PC-3 (cell line): ENCODE measurements around the gene ZC3H4. TPM values are rescaled to one million over a fixed set of nuclear protein-coding genes. Genes with fewer than 3 reads are reported as not detected.

Source experiments
- ATAC-seq: fragments of 200-7000 bp; cut with Tn5 transposase; 2 replicates; pipeline ENCODE4 v1.9.1; 2020; ENCODE audit warnings: mild to moderate bottlenecking, moderate library complexity
- BruUV-seq: library from RNA; stranded (reverse); fragments of 400-500 nt; replicated peaks from 2 replicates; lab custom pipeline; 2021; lab: Mats Ljungman, UMichigan
- CTCF ChIA-PET: fragments of 300-600 bp; sonication (Branson Sonifier 250); formaldehyde crosslinking; loops from one replicate; lab custom pipeline; 2022; ENCODE audit warnings: antibody characterized with exemption; lab: Charles Lee
- POLR2A ChIA-PET: fragments of 300-600 bp; sonication (Branson Sonifier 250); formaldehyde crosslinking; loops from one replicate; lab custom pipeline; 2022; ENCODE audit warnings: antibody characterized with exemption; ENCODE audit not compliant: unreplicated experiment; lab: Charles Lee
- DNase-seq: peaks from one replicate; pipeline ENCODE4 v3.0.0-alpha.2; 2015
- H2AFZ ChIP-seq: fragments of 300-600 bp; sonication (generic); 2 replicates; pipeline ENCODE4 v1.6.0; 2016; ENCODE audit warnings: antibody characterized with exemption, low read length
- H3F3A ChIP-seq: fragments of 300-600 bp; sonication (generic); one replicate; pipeline ENCODE4 v1.6.0; 2017; ENCODE audit warnings: antibody characterized with exemption, low read length, control low read depth, mild to moderate bottlenecking; ENCODE audit not compliant: unreplicated experiment
- H3K27ac ChIP-seq: fragments of 300-600 bp; sonication (generic); 2 replicates; pipeline ENCODE4 v1.5.1; 2016; ENCODE audit warnings: mild to moderate bottlenecking, low read length
- H3K27me3 ChIP-seq: fragments of 300-600 bp; sonication (generic); 2 replicates; pipeline ENCODE4 v1.6.1; 2016; ENCODE audit warnings: low read length, mixed read lengths
- H3K36me3 ChIP-seq: fragments of 300-600 bp; sonication (generic); 2 replicates; pipeline ENCODE4 v1.6.1; 2016; ENCODE audit warnings: low read depth, mixed run types, low read length, mixed read lengths
- H3K4me1 ChIP-seq: fragments of 300-600 bp; sonication (generic); 2 replicates; pipeline ENCODE4 v1.5.1; 2016; ENCODE audit warnings: low read length; ENCODE audit not compliant: insufficient read depth
- H3K4me2 ChIP-seq: fragments of 300-600 bp; sonication (generic); 2 replicates; pipeline ENCODE4 v1.6.0; 2016; ENCODE audit warnings: low read length
- H3K4me3 ChIP-seq: fragments of 300-600 bp; sonication (generic); 2 replicates; pipeline ENCODE4 v1.5.1; 2016; ENCODE audit warnings: mild to moderate bottlenecking, low read length, mixed read lengths
- H3K79me2 ChIP-seq: fragments of 300-600 bp; sonication (generic); 2 replicates; pipeline ENCODE4 v1.6.1; 2017; ENCODE audit warnings: low read length, mixed read lengths
- H3K9ac ChIP-seq: fragments of 300-600 bp; sonication (generic); 2 replicates; pipeline ENCODE4 v1.6.0; 2016; ENCODE audit warnings: mild to moderate bottlenecking, low read length
- H3K9me2 ChIP-seq: fragments of 300-600 bp; sonication (generic); replicated peaks from 2 replicates; pipeline ENCODE4 v1.6.1; 2016; ENCODE audit warnings: mixed run types, low read length, mixed read lengths
- H3K9me3 ChIP-seq: fragments of 300-600 bp; sonication (generic); 2 replicates; pipeline ENCODE4 v1.6.1; 2016; ENCODE audit warnings: low read length, mixed read lengths
- H4K20me1 ChIP-seq: fragments of 300-600 bp; sonication (generic); 2 replicates; pipeline ENCODE4 v1.6.1; 2016; ENCODE audit warnings: low read length, mixed read lengths
- EZH2 ChIP-seq: fragments of 300-600 bp; sonication (generic); IDR thresholded peaks from one replicate; pipeline ENCODE4 v1.6.1; 2017; ENCODE audit warnings: antibody characterized with exemption, mild to moderate bottlenecking, low read length; ENCODE audit not compliant: unreplicated experiment
- EZH2phosphoT487 ChIP-seq: fragments of 300-600 bp; sonication (generic); IDR thresholded peaks from 2 replicates; pipeline ENCODE4 v1.6.1; 2018; ENCODE audit warnings: mild to moderate bottlenecking, antibody characterized with exemption, low read length, borderline replicate concordance
- intact Hi-C: fragments of 100-400 bp; cut with micrococcal nuclease; formaldehyde crosslinking; loops from 2 replicates; pipeline ENCODE4 v1.9.0; 2023
- total RNA-seq: library from RNA; depleted of rRNA; stranded (reverse); fragments of >200 nt; gene quantifications from 2 replicates; pipeline ENCODE4 v1.2.3, GENCODE V29; 2014
- TF ChIP-seq, protein P1 (sequence below): fragments of 300-600 bp; sonication (generic); conservative IDR thresholded peaks from 2 replicates; pipeline ENCODE4 v1.5.1; 2017; ENCODE audit warnings: antibody characterized with exemption, low read depth, mild to moderate bottlenecking, low read length

The ZC3H4 gene
- total RNA-seq, 1 experiment from 2014 or later: 13.4 TPM

DNA sequence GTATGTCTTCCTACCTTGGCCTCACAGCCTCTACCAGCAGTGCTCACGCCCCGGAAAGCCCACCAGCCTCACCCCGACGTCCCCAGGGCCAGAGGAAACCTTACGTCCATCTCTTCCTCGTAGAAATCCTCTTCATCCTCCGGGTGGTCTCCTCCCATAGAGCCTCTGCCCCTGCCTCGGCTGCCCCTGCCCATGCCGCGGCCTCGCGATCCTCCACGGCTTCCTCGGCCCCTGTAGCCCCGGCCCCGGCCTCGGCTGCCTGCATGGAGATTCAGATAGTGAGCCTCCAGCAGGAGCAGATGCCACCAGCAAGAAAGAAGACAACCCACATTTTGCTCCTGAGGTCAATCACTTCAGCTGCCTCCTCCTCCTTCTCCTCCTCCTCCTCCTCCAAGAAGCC lies 27.3 kb downstream of the ZC3H4 start:
- Histone ChIP-seq H3K9ac (no peak overlapping the region), H2AFZ (no peak overlapping the region), H3K4me1 (no peaks in the 10 kb centered on the region), H3K4me3 (no peak overlapping the region), H3K36me3 (peaks cover 20% of the 10 kb centered on the region), H3K4me2 (no peak overlapping the region), H4K20me1 (no peaks in the 10 kb centered on the region), H3K79me2 (no peaks in the 10 kb centered on the region), H3K27ac (no peak overlapping the region), H3K27me3 (no peaks in the 10 kb centered on the region), H3K9me2 (no peaks in the 10 kb centered on the region), H3F3A (no peaks in the 10 kb centered on the region), H3K9me3 (no peaks in the 10 kb centered on the region)
- TF ChIP-seq, protein P1, sequence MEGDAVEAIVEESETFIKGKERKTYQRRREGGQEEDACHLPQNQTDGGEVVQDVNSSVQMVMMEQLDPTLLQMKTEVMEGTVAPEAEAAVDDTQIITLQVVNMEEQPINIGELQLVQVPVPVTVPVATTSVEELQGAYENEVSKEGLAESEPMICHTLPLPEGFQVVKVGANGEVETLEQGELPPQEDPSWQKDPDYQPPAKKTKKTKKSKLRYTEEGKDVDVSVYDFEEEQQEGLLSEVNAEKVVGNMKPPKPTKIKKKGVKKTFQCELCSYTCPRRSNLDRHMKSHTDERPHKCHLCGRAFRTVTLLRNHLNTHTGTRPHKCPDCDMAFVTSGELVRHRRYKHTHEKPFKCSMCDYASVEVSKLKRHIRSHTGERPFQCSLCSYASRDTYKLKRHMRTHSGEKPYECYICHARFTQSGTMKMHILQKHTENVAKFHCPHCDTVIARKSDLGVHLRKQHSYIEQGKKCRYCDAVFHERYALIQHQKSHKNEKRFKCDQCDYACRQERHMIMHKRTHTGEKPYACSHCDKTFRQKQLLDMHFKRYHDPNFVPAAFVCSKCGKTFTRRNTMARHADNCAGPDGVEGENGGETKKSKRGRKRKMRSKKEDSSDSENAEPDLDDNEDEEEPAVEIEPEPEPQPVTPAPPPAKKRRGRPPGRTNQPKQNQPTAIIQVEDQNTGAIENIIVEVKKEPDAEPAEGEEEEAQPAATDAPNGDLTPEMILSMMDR: no peak
- TF ChIP-seq EZH2phosphoT487: no peak
- no peak for TF ChIP-seq EZH2
- ATAC-seq (no peak), DNase-seq (no peak)
- no TSS peak for BruUV-seq
- ChIA-PET CTCF (no interaction called here), POLR2A (no interaction called here)
- intact Hi-C loops: no loop called here

DNA sequence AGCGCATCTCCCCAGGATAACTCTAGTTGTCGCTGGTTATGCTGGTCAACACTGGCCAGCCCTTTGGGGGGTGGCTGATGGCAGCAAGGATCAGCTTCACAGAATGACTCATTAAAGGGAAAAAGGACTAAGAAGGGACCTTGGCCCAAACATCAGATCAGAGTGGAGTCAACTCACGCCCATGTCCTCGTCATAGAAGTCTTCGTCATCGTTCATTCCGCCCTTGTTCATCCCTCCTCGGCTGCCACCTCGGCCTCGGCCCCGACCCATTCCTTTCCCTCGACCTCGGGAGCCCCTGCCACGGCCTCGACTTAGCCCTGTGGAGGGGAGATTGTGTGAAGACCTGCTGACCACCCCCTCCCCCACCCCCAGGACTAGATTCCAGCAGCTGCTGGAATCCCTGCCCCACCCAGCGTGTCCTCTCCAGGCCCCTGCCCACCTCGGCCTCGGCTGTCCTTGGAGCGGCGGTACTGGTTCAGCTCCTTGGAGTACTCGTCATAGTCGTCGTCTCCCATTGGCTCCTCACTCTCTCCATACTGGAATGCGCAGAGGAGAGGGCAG lies 28.6 kb downstream of the ZC3H4 start:
- H3K4me1 ChIP-seq: no peaks in the 10 kb centered on the region
- ChIA-PET POLR2A (no interaction called here), CTCF (no interaction called here)
- intact Hi-C loops: no loop called here
- TF ChIP-seq, protein P1: no peak
- TF ChIP-seq EZH2: no peak
- TF ChIP-seq EZH2phosphoT487: no peak
- H3F3A ChIP-seq: no peaks in the 10 kb centered on the region
- ATAC-seq (no peak), DNase-seq (no peak)
- H3K4me3 ChIP-seq: no peak overlapping the region
- no peaks in the 10 kb centered on the region for H4K20me1 ChIP-seq
- H3K27me3 ChIP-seq: no peaks in the 10 kb centered on the region
- H3K9ac ChIP-seq: no peak overlapping the region
- BruUV-seq: no TSS peak
- peaks cover 26% of the 10 kb centered on the region for H3K36me3 ChIP-seq
- H2AFZ ChIP-seq: no peak overlapping the region
- no peak overlapping the region for H3K27ac ChIP-seq
- H3K9me3 ChIP-seq: no peaks in the 10 kb centered on the region
- H3K79me2 ChIP-seq: no peaks in the 10 kb centered on the region
- no peak overlapping the region for H3K4me2 ChIP-seq
- no peaks in the 10 kb centered on the region for H3K9me2 ChIP-seq

DNA sequence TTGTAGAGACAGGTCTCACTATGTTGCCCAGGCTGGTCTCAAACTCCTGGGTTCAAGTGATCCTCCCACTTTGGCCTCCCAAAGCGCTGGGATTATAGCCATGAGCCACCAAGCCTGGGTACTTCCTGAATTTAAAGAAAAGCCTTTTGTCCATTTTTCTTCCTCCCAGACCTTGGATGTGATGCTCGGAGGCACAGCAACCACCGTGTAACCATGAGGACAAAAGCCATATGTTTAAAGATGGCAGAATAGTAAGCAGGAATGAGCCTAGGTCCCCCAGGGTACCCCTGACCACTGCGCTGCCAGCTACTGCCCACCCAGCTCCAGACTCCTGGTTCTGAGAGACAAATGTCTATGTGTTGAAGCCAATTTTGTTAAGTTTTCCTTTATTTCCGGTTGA lies 31.1 kb downstream of the ZC3H4 start:
- no peak overlapping the region for H3K9ac ChIP-seq
- H3K4me2 ChIP-seq: no peak overlapping the region
- no peaks in the 10 kb centered on the region for H4K20me1 ChIP-seq
- peaks cover 5% of the 10 kb centered on the region; the same call in 1 of the 2 replicates for H3K4me1 ChIP-seq
- CTCF ChIA-PET: no interaction called here
- H3K27me3 ChIP-seq: no peaks in the 10 kb centered on the region
- no peaks in the 10 kb centered on the region for H3K9me2 ChIP-seq
- BruUV-seq: no TSS peak
- TF ChIP-seq EZH2: no peak
- TF ChIP-seq, protein P1: no peak
- no peak for TF ChIP-seq EZH2phosphoT487
- no peaks in the 10 kb centered on the region for H3K79me2 ChIP-seq
- H3F3A ChIP-seq: no peaks in the 10 kb centered on the region
- H3K36me3 ChIP-seq: peaks cover 25% of the 10 kb centered on the region
- no peak overlapping the region for H3K4me3 ChIP-seq
- ATAC-seq (no peak), DNase-seq (no peak)
- POLR2A ChIA-PET: no interaction called here
- H3K9me3 ChIP-seq: no peaks in the 10 kb centered on the region
- intact Hi-C loops: no loop called here
- no peak overlapping the region for H3K27ac ChIP-seq
- no peak overlapping the region for H2AFZ ChIP-seq
